Osteocyte (in vitro differentiated cells): Measurements from ENCODE around the gene EEF1E1. TPM values are rescaled to one million over a fixed set of nuclear protein-coding genes. Genes with fewer than 3 reads are reported as not detected.

ENCODE experiments used
- DNase-seq: peaks from one replicate; pipeline ENCODE4 v3.0.0; 2021; ENCODE audit warnings: mixed read lengths; ENCODE audit not compliant: unreplicated experiment; ENCODE audit errors: extremely low spot score
- H3K27ac Mint-ChIP-seq: one replicate; pipeline ENCODE4 v1.8.0; 2021; ENCODE audit warnings: mild to moderate bottlenecking, mixed read lengths; ENCODE audit not compliant: unreplicated experiment
- H3K27me3 Mint-ChIP-seq: one replicate; pipeline ENCODE4 v1.8.0; 2021; ENCODE audit warnings: mixed read lengths; ENCODE audit not compliant: unreplicated experiment
- H3K36me3 Mint-ChIP-seq: one replicate; pipeline ENCODE4 v1.8.0; 2021; ENCODE audit warnings: mixed read lengths; ENCODE audit not compliant: unreplicated experiment
- H3K4me1 Mint-ChIP-seq: one replicate; pipeline ENCODE4 v1.8.0; 2021; ENCODE audit warnings: mixed read lengths; ENCODE audit not compliant: unreplicated experiment
- H3K4me3 Mint-ChIP-seq: one replicate; pipeline ENCODE4 v1.8.0; 2021; ENCODE audit warnings: mild to moderate bottlenecking, moderate library complexity, mixed read lengths; ENCODE audit not compliant: unreplicated experiment
- H3K9me3 Mint-ChIP-seq: one replicate; pipeline ENCODE4 v1.8.0; 2021; ENCODE audit warnings: mixed read lengths; ENCODE audit not compliant: unreplicated experiment
- CTCF ChIP-seq: fragments of 200-600 bp; sonication (generic); IDR thresholded peaks from 2 replicates; pipeline ENCODE4 v1.5.0; 2021; ENCODE audit warnings: antibody characterized with exemption, mild to moderate bottlenecking, moderate library complexity
- total RNA-seq: library from RNA; stranded (reverse); gene quantifications from 2 replicates; pipeline ENCODE4 v1.2.1, GENCODE V29; 2021

The EEF1E1 gene
- total RNA-seq, 1 donor from 2014 or later = 24.5 TPM

- H3K27ac Mint-ChIP-seq = peak overlapping the region; percentile 86
- peaks cover 20% of the 10 kb centered on the region for H3K4me1 Mint-ChIP-seq
- DNase-seq = no peak
- no peaks in the 10 kb centered on the region for H3K36me3 Mint-ChIP-seq
- no peaks in the 10 kb centered on the region for H3K9me3 Mint-ChIP-seq
- H3K4me3 Mint-ChIP-seq = peak overlapping the region; percentile 1
- H3K27me3 Mint-ChIP-seq = no peaks in the 10 kb centered on the region
- TF ChIP-seq CTCF = no peak
These were observed 5.8 kb upstream of the EEF1E1 start for GRCh38 chr6:8108031-8108660.

GRCh38 chr6:8105791-8106190, 3.4 kb upstream of the EEF1E1 start:
- no peak overlapping the region for H3K4me3 Mint-ChIP-seq
- H3K36me3 Mint-ChIP-seq = no peaks in the 10 kb centered on the region
- no peak for DNase-seq
- no peaks in the 10 kb centered on the region for H3K27me3 Mint-ChIP-seq
- TF ChIP-seq CTCF = no peak
- no peaks in the 10 kb centered on the region for H3K9me3 Mint-ChIP-seq
- peaks cover 22% of the 10 kb centered on the region for H3K4me1 Mint-ChIP-seq
- no peak overlapping the region for H3K27ac Mint-ChIP-seq

- Mint-ChIP-seq H3K36me3 (no peaks in the 10 kb centered on the region), H3K27ac (no peak overlapping the region), H3K27me3 (no peaks in the 10 kb centered on the region), H3K9me3 (no peaks in the 10 kb centered on the region), H3K4me1 (peaks cover 24% of the 10 kb centered on the region), H3K4me3 (no peak overlapping the region)
- no peak for TF ChIP-seq CTCF
- no peak for DNase-seq
These were observed 1.4 kb upstream of the EEF1E1 start for GRCh38 chr6:8103726-8104125.

- Mint-ChIP-seq H3K36me3 (peaks cover 11% of the 10 kb centered on the region), H3K27ac (no peak overlapping the region), H3K27me3 (no peaks in the 10 kb centered on the region), H3K9me3 (no peaks in the 10 kb centered on the region), H3K4me1 (peaks cover 16% of the 10 kb centered on the region), H3K4me3 (no peak overlapping the region)
- TF ChIP-seq CTCF = no peak
- DNase-seq = no peak
These were observed 2.0 kb downstream of the EEF1E1 start for GRCh38 chr6:8100159-8100854.

GRCh38 chr6:8090650-8091049, 11.7 kb downstream of the EEF1E1 start:
- peaks cover 51% of the 10 kb centered on the region for H3K36me3 Mint-ChIP-seq
- no peak overlapping the region for H3K27ac Mint-ChIP-seq
- H3K9me3 Mint-ChIP-seq = peaks cover 5% of the 10 kb centered on the region
- no peak for TF ChIP-seq CTCF
- peaks cover 3% of the 10 kb centered on the region for H3K4me1 Mint-ChIP-seq
- DNase-seq = no peak
- no peak overlapping the region for H3K4me3 Mint-ChIP-seq
- H3K27me3 Mint-ChIP-seq = no peaks in the 10 kb centered on the region
